Measurements from ENCODE around the gene MEOX2.

Gene MEOX2

DNA sequence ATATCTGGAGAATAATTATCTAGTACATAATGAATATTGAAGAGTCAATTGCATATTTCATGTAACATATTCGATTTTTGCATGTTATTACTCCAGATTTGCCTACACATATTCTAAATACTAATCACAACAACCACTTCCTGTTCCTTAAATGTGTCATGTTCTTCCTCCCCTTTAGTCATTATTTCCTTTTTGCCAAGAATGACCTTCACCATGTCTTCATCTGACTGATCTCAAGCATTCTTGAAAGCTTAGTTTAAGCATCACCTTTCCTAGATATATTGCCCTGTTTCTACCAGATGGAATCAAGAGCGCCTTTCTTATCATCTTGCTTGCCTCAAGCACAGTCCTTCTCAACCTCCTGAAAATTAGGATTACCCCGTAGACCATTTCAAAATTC, 23.5 kb upstream of the MEOX2 start (continued):
- TF ChIP-seq, protein P1, sequence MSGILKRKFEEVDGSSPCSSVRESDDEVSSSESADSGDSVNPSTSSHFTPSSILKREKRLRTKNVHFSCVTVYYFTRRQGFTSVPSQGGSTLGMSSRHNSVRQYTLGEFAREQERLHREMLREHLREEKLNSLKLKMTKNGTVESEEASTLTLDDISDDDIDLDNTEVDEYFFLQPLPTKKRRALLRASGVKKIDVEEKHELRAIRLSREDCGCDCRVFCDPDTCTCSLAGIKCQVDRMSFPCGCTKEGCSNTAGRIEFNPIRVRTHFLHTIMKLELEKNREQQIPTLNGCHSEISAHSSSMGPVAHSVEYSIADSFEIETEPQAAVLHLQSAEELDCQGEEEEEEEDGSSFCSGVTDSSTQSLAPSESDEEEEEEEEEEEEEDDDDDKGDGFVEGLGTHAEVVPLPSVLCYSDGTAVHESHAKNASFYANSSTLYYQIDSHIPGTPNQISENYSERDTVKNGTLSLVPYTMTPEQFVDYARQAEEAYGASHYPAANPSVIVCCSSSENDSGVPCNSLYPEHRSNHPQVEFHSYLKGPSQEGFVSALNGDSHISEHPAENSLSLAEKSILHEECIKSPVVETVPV (CRISPR knock-in tag; IDR thresholded peaks at IDR 0.05), result no peak
- TF ChIP-seq, protein P2, sequence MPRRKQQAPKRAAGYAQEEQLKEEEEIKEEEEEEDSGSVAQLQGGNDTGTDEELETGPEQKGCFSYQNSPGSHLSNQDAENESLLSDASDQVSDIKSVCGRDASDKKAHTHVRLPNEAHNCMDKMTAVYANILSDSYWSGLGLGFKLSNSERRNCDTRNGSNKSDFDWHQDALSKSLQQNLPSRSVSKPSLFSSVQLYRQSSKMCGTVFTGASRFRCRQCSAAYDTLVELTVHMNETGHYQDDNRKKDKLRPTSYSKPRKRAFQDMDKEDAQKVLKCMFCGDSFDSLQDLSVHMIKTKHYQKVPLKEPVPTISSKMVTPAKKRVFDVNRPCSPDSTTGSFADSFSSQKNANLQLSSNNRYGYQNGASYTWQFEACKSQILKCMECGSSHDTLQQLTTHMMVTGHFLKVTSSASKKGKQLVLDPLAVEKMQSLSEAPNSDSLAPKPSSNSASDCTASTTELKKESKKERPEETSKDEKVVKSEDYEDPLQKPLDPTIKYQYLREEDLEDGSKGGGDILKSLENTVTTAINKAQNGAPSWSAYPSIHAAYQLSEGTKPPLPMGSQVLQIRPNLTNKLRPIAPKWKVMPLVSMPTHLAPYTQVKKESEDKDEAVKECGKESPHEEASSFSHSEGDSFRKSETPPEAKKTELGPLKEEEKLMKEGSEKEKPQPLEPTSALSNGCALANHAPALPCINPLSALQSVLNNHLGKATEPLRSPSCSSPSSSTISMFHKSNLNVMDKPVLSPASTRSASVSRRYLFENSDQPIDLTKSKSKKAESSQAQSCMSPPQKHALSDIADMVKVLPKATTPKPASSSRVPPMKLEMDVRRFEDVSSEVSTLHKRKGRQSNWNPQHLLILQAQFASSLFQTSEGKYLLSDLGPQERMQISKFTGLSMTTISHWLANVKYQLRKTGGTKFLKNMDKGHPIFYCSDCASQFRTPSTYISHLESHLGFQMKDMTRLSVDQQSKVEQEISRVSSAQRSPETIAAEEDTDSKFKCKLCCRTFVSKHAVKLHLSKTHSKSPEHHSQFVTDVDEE (CRISPR knock-in tag; IDR thresholded peaks at IDR 0.05), result no peak
- TF ChIP-seq GLIS3 (CRISPR knock-in tag; IDR thresholded peaks at IDR 0.05) (no peak), TOX (CRISPR knock-in tag; IDR thresholded peaks at IDR 0.05; ENCODE audit: borderline replicate concordance) (no peak)
- TF ChIP-seq, protein P3, sequence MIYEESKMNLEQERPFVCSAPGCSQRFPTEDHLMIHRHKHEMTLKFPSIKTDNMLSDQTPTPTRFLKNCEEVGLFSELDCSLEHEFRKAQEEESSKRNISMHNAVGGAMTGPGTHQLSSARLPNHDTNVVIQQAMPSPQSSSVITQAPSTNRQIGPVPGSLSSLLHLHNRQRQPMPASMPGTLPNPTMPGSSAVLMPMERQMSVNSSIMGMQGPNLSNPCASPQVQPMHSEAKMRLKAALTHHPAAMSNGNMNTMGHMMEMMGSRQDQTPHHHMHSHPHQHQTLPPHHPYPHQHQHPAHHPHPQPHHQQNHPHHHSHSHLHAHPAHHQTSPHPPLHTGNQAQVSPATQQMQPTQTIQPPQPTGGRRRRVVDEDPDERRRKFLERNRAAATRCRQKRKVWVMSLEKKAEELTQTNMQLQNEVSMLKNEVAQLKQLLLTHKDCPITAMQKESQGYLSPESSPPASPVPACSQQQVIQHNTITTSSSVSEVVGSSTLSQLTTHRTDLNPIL (CRISPR knock-in tag; IDR thresholded peaks at IDR 0.05; ENCODE audit: low read depth), result no peak

DNA sequence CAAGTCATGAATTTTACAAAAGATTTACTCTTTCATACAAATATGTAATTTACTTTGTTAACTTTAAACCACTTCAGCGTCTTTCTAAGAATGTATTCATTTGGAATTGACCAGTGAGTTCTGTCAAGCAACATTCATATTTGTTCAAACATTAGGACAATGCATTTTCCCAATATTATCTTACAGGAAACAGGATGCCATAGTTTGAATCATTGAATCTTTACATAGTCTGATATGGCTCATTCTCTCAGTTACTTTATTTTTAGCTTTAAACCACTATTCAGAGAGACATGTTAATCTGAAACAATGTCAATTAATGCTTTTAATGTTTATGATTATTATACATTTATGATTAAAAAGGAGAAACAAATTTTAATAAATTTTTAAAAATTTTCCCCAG, 21.1 kb upstream of the MEOX2 start:
- TF ChIP-seq ZC3H10 (CRISPR knock-in tag; IDR thresholded peaks at IDR 0.05), result no peak
- TF ChIP-seq ESRRG (CRISPR knock-in tag; IDR thresholded peaks at IDR 0.05), result no peak
- TF ChIP-seq, protein P2 (CRISPR knock-in tag; IDR thresholded peaks at IDR 0.05), result no peak
- no peak for ATAC-seq

DNA sequence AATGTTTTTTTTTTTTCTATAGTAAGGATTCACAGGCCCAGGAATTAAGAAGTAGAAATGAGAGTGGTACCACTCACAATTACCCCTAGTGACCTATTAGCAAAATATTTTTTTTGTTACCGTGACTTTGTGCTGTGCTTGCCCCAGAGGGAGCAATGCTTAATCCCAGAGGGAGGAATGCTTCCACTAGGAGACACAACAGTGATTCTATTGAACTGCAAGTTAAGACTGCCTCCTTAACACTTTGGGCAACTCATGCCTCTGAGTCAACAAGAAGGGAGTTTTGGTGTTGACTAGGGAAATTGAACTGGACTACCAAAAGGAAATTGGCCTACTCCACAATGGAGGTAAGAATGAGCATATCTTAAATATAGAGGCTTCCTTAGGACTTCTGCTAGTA, 17.2 kb upstream of the MEOX2 start:
- no peak for ATAC-seq
- TF ChIP-seq OSR1 (CRISPR knock-in tag; IDR thresholded peaks at IDR 0.05) (no peak), ZNF565 (CRISPR knock-in tag; conservative IDR thresholded peaks at IDR 0.05; ENCODE audit: low read depth) (no peak), ZFP30 (CRISPR knock-in tag; IDR thresholded peaks at IDR 0.05) (no peak)
- TF ChIP-seq, protein P4, sequence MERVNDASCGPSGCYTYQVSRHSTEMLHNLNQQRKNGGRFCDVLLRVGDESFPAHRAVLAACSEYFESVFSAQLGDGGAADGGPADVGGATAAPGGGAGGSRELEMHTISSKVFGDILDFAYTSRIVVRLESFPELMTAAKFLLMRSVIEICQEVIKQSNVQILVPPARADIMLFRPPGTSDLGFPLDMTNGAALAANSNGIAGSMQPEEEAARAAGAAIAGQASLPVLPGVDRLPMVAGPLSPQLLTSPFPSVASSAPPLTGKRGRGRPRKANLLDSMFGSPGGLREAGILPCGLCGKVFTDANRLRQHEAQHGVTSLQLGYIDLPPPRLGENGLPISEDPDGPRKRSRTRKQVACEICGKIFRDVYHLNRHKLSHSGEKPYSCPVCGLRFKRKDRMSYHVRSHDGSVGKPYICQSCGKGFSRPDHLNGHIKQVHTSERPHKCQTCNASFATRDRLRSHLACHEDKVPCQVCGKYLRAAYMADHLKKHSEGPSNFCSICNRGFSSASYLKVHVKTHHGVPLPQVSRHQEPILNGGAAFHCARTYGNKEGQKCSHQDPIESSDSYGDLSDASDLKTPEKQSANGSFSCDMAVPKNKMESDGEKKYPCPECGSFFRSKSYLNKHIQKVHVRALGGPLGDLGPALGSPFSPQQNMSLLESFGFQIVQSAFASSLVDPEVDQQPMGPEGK (CRISPR knock-in tag; IDR thresholded peaks at IDR 0.05; ENCODE audit: borderline replicate concordance), result no peak
- TF ChIP-seq, protein P3 (CRISPR knock-in tag; IDR thresholded peaks at IDR 0.05; ENCODE audit: low read depth), result no peak

DNA sequence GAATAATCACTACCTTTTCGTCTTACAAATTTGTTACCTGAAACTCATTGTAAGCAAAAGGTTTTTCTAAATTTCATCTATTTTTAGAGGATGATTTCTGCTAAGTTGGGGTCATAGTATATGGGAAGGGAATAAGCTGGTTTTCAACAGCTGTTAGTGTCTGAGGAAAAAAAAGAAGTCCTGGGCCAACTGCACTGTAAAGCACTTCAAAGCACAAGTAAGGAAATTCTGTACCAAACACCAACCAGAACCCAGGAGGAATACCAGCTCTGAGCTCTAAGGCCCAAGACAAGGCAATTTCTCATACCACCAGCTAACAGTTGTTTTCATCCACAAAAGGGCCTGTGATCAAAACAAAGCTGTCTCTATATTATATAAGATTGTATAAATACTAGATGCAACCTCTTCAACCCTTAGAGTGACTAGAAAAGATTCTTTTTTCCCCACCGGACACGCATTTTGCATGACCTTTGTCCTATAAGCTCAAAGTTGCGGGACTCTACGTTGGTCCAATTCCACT, 6.1 kb upstream of the MEOX2 start:
- TF ChIP-seq TCF4 (CRISPR knock-in tag; IDR thresholded peaks at IDR 0.05; ENCODE audit: borderline replicate concordance) (no peak), RARB (CRISPR knock-in tag; IDR thresholded peaks at IDR 0.05) (no peak), OSR1 (CRISPR knock-in tag; IDR thresholded peaks at IDR 0.05) (no peak)
- ATAC-seq, result no peak

DNA sequence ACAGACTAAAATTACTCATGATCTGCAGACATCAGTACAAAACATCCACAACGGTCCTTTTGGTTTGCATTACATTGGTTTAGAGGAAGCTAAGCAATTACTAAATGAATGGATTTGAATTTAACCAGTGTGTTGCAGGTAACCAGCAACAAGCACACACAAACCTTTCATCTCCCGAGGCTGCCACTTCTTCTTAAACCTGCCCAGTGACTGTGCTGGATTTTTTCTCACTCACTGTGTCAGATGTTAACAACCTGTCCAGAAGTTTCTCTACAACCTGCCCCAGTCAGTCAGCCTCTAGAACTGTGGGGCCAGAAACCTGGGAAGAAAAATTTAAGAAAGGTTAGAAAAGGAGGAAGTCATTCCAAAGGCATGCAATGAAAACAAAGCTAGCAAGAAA, 2.4 kb upstream of the MEOX2 start:
- ATAC-seq, result no peak
- TF ChIP-seq ZFP30 (CRISPR knock-in tag; IDR thresholded peaks at IDR 0.05) (no peak), ZNF70 (CRISPR knock-in tag; IDR thresholded peaks at IDR 0.05) (no peak), RARB (CRISPR knock-in tag; IDR thresholded peaks at IDR 0.05) (no peak), GLIS3 (CRISPR knock-in tag; IDR thresholded peaks at IDR 0.05) (no peak), ZNF565 (CRISPR knock-in tag; conservative IDR thresholded peaks at IDR 0.05; ENCODE audit: low read depth) (no peak), ZC3H10 (CRISPR knock-in tag; IDR thresholded peaks at IDR 0.05) (no peak), ESRRG (CRISPR knock-in tag; IDR thresholded peaks at IDR 0.05) (no peak), ZFP3 (CRISPR knock-in tag; IDR thresholded peaks at IDR 0.05) (no peak), ZNF8 (CRISPR knock-in tag; IDR thresholded peaks at IDR 0.05) (no peak), PPARA (CRISPR knock-in tag; IDR thresholded peaks at IDR 0.05; ENCODE audit: borderline replicate concordance) (no peak)
- TF ChIP-seq, protein P1 (CRISPR knock-in tag; IDR thresholded peaks at IDR 0.05), result no peak
